ENCODE results near the gene TLR6.

The TLR6 gene

GRCh38 chr4:38902221-38902620 lies 45.6 kb upstream of the TLR6 start:
- Histone ChIP-seq H3K27me3 (ENCODE audit: insufficient read depth, low read depth, severe bottlenecking) (no peaks in the 10 kb centered on the region), H3K9me3 (ENCODE audit: severe bottlenecking) (no peaks in the 10 kb centered on the region), H3K27ac (no peak overlapping the region), H3K36me3 (peaks cover 6% of the 10 kb centered on the region), H3K4me3 (ENCODE audit: low read depth, low read length) (no peak overlapping the region)
- TF ChIP-seq CTCF (IDR thresholded peaks at IDR 0.05; ENCODE audit: low read depth, low read length): no peak
- DNase-seq: no peak

GRCh38 chr4:38898245-38898644 lies 41.6 kb upstream of the TLR6 start:
- TF ChIP-seq CTCF (IDR thresholded peaks at IDR 0.05; ENCODE audit: low read depth, low read length): no peak
- Histone ChIP-seq H3K27me3 (ENCODE audit: insufficient read depth, low read depth, severe bottlenecking) (no peaks in the 10 kb centered on the region), H3K4me3 (ENCODE audit: low read depth, low read length) (no peak overlapping the region), H3K27ac (no peak overlapping the region), H3K9me3 (ENCODE audit: severe bottlenecking) (peaks cover 3% of the 10 kb centered on the region), H3K36me3 (no peaks in the 10 kb centered on the region)
- no peak for DNase-seq

GRCh38 chr4:38896940-38897339 lies 40.3 kb upstream of the TLR6 start:
- Histone ChIP-seq H3K4me3 (ENCODE audit: low read depth, low read length) (no peak overlapping the region), H3K9me3 (ENCODE audit: severe bottlenecking) (peaks cover 3% of the 10 kb centered on the region), H3K36me3 (no peaks in the 10 kb centered on the region), H3K27ac (no peak overlapping the region), H3K27me3 (ENCODE audit: insufficient read depth, low read depth, severe bottlenecking) (no peaks in the 10 kb centered on the region)
- DNase-seq: no peak
- no peak for TF ChIP-seq CTCF (IDR thresholded peaks at IDR 0.05; ENCODE audit: low read depth, low read length)

GRCh38 chr4:38894322-38894982 lies 37.8 kb upstream of the TLR6 start:
- Histone ChIP-seq H3K4me3 (ENCODE audit: low read depth, low read length) (no peak overlapping the region), H3K36me3 (no peaks in the 10 kb centered on the region), H3K27me3 (ENCODE audit: insufficient read depth, low read depth, severe bottlenecking) (no peaks in the 10 kb centered on the region), H3K27ac (no peak overlapping the region), H3K9me3 (ENCODE audit: severe bottlenecking) (peaks cover 3% of the 10 kb centered on the region)
- TF ChIP-seq CTCF (IDR thresholded peaks at IDR 0.05; ENCODE audit: low read depth, low read length): no peak
- DNase-seq: no peak

- no peak for TF ChIP-seq CTCF (IDR thresholded peaks at IDR 0.05; ENCODE audit: low read depth, low read length)
- no peak overlapping the region for H3K27ac ChIP-seq
- H3K4me3 ChIP-seq (ENCODE audit: low read depth, low read length): no peak overlapping the region
- peaks cover 3% of the 10 kb centered on the region for H3K9me3 ChIP-seq (ENCODE audit: severe bottlenecking)
- DNase-seq: no peak
- H3K36me3 ChIP-seq: no peaks in the 10 kb centered on the region; the same call in 1 of the 2 replicates
- no peaks in the 10 kb centered on the region for H3K27me3 ChIP-seq (ENCODE audit: insufficient read depth, low read depth, severe bottlenecking)
Measured at GRCh38 chr4:38891051-38891983, 34.7 kb upstream of the TLR6 start.
